SK-MEL-5 (cell line): ENCODE data around the gene GNB2. TPM values are rescaled to one million over a fixed set of nuclear protein-coding genes. Genes with fewer than 3 reads are reported as not detected.
"Not testable (repeated sequence)": the region's sequence is repeated elsewhere in the genome, so short reads cannot be mapped to it uniquely, and the experiment has no call there.

Experiments used
- DNase-seq: peaks from one replicate; pipeline ENCODE4 v3.0.0-alpha.2; 2016; ENCODE audit warnings: low read depth, low spot score
- in situ Hi-C: cut with HindIII; loops from 2 replicates; pipeline ENCODE4 v1.10.0; 2016; ENCODE audit warnings: low sequenced_read_pairs, high pct_unique_total_duplicates, low pct_unique_long_range_greater_than_20kb
- total RNA-seq: library from RNA; depleted of rRNA; stranded (reverse); fragments of >200 nt; shearing (Covaris generic); gene quantifications from 2 replicates; pipeline ENCODE4 v1.2.3, GENCODE V29; 2014

Gene GNB2
- total RNA-seq, 1 experiment from 2014 or later: 43.7 TPM

GRCh38 chr7:100687261-100687660, 13.7 kb downstream of the GNB2 start:
- DNase-seq: no peak
- in situ Hi-C loops: no loop called here

GRCh38 chr7:100687751-100688300, 14.3 kb downstream of the GNB2 start:
- in situ Hi-C loops: no loop called here

GRCh38 chr7:100688326-100688860, 14.9 kb downstream of the GNB2 start:
- DNase-seq: no peak
- in situ Hi-C loops: no loop called here

More at GRCh38 chr7:100687751-100688300, 14.3 kb downstream of the GNB2 start:
- DNase-seq: no peak

- no peak for DNase-seq
- in situ Hi-C loops: no loop called here
Measured at GRCh38 chr7:100689230-100690135, 15.9 kb downstream of the GNB2 start.

GRCh38 chr7:100691676-100692577, 18.4 kb downstream of the GNB2 start:
- peak; percentile 86 for DNase-seq
- in situ Hi-C loops: no loop called here

- DNase-seq: no peak
- in situ Hi-C loops: no loop called here
Measured at GRCh38 chr7:100692578-100692961, 19.0 kb downstream of the GNB2 start.

GRCh38 chr7:100693312-100694097, 20.0 kb downstream of the GNB2 start:
- no peak for DNase-seq
- in situ Hi-C loops: no loop called here

- in situ Hi-C loops: no loop called here
- peak; percentile 71 for DNase-seq
Measured at GRCh38 chr7:100694098-100694745, 20.7 kb downstream of the GNB2 start, which contains the start of gene GIGYF1. TSS of gene GIGYF1 (minus strand) at chr7:100694250. CDS start at chr7:100688238, 6,012 bp downstream.

- in situ Hi-C loops: no loop called here
- DNase-seq: no peak
Measured at GRCh38 chr7:100696123-100696521, 22.6 kb downstream of the GNB2 start.

GRCh38 chr7:100699018-100699417, 25.5 kb downstream of the GNB2 start:
- in situ Hi-C loops: no loop called here
- DNase-seq: no peak

- in situ Hi-C loops, DNase-seq: not testable (repeated sequence)
Measured at GRCh38 chr7:100701089-100701488, 27.5 kb downstream of the GNB2 start.

GRCh38 chr7:100705320-100705752, 31.8 kb downstream of the GNB2 start:
- peak; percentile 78 for DNase-seq
- in situ Hi-C loops: no loop called here

- in situ Hi-C loops: no loop called here
- DNase-seq: peak; percentile 99
Measured at GRCh38 chr7:100705753-100706671, 32.5 kb downstream of the GNB2 start, which contains the start of gene POP7. TSS of gene POP7 (plus strand) at chr7:100706121. CDS start at chr7:100706831, 710 bp downstream.

GRCh38 chr7:100706672-100707311, 33.3 kb downstream of the GNB2 start:
- no peak for DNase-seq
- in situ Hi-C loops: no loop called here

- DNase-seq: no peak
- in situ Hi-C loops: no loop called here
Measured at GRCh38 chr7:100708395-100708794, 34.9 kb downstream of the GNB2 start.
